ENCODE measurements around the gene STK17B.
"Not testable (repeated sequence)": the region's sequence is repeated elsewhere in the genome, so short reads cannot be mapped to it uniquely, and the experiment has no call there.

STK17B gene

GRCh38 chr2:196171248-196171871 is at the start of gene STK17B:
TSS of gene STK17B (minus strand) at chr2:196171578. CDS start at chr2:196163383, 8,195 bp downstream.
- peak; percentile 98 for DNase-seq

GRCh38 chr2:196220671-196221070 is 49.3 kb upstream of the STK17B start:
- peak; percentile 40 for DNase-seq

GRCh38 chr2:196219671-196220070 is 48.3 kb upstream of the STK17B start:
- no peak for DNase-seq

GRCh38 chr2:196218106-196218505 is 46.7 kb upstream of the STK17B start:
- no peak for DNase-seq

GRCh38 chr2:196217116-196217515 is 45.7 kb upstream of the STK17B start:
- no peak for DNase-seq

- no peak for DNase-seq
Measured at GRCh38 chr2:196215376-196215775, 44.0 kb upstream of the STK17B start.

- no peak for DNase-seq
Measured at GRCh38 chr2:196214156-196214555, 42.8 kb upstream of the STK17B start.

- no peak for DNase-seq
Measured at GRCh38 chr2:196213252-196213980, 42.0 kb upstream of the STK17B start.

- DNase-seq: no peak
Measured at GRCh38 chr2:196208915-196209314, 37.5 kb upstream of the STK17B start.

- no peak for DNase-seq
Measured at GRCh38 chr2:196206804-196207203, 35.4 kb upstream of the STK17B start.

- no peak for DNase-seq
Measured at GRCh38 chr2:196205881-196206435, 34.6 kb upstream of the STK17B start.

- no peak for DNase-seq
Measured at GRCh38 chr2:196205011-196205766, 33.8 kb upstream of the STK17B start.

GRCh38 chr2:196201229-196202009 is 30.0 kb upstream of the STK17B start:
- DNase-seq: no peak

- peak; percentile 40 for DNase-seq
Measured at GRCh38 chr2:196200557-196200956, 29.2 kb upstream of the STK17B start.

GRCh38 chr2:196195758-196196157 is 24.4 kb upstream of the STK17B start:
- no peak for DNase-seq

GRCh38 chr2:196195302-196195701 is 23.9 kb upstream of the STK17B start:
- no peak for DNase-seq

- no peak for DNase-seq
Measured at GRCh38 chr2:196191541-196191940, 20.2 kb upstream of the STK17B start.

GRCh38 chr2:196187898-196188458 is 16.6 kb upstream of the STK17B start:
- DNase-seq: no peak

GRCh38 chr2:196187175-196187700 is 15.9 kb upstream of the STK17B start:
- DNase-seq: not testable (repeated sequence)

GRCh38 chr2:196186266-196186980 is 15.0 kb upstream of the STK17B start:
- DNase-seq: no peak

- DNase-seq: no peak
Measured at GRCh38 chr2:196184921-196185320, 13.5 kb upstream of the STK17B start.

Measured in CD4-positive, alpha-beta T cell treated with Interleukin-6 for 4 hours (primary cell).